HG02840 (cell line): ENCODE measurements around the gene SMU1.

ENCODE experiments used
- ATAC-seq: cut with Tn5 transposase; IDR thresholded peaks from one replicate; pipeline ENCODE4 v1.9.1; 2021; ENCODE audit warnings: mild to moderate bottlenecking, moderate library complexity, moderate number of reproducible peaks; ENCODE audit not compliant: unreplicated experiment, low FRiP score

Gene SMU1

DNA sequence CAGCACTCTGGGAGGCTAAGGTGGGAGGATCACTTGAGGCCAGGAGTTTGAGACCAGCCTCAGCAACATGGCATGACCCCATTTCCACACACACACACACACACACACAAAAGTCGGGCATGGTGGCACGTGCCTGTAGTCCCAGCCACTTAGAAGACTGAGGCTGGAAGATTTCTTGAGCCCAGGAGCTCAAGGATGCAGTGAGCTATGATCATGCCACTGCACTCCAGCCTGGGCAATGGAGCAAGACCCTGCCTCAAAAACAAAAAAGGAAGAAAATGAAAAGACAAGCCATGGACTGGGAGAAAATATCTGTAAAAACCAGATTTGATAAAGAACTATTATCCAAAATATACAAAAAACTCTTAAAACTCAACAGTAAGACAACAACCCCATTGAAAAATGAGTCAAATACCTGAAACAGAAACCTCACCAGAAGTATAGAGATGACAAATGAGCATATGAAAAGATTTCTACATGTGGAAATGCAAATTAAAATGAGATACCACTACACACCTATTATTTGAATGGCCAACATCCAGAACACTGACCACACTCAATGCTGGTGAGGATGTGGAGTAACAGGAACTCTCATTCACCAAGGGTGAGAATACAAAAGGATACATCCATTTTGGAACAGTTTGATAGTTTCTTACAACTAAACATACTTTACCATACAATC is 26.7 kb downstream of the SMU1 start:
- no peak for ATAC-seq

DNA sequence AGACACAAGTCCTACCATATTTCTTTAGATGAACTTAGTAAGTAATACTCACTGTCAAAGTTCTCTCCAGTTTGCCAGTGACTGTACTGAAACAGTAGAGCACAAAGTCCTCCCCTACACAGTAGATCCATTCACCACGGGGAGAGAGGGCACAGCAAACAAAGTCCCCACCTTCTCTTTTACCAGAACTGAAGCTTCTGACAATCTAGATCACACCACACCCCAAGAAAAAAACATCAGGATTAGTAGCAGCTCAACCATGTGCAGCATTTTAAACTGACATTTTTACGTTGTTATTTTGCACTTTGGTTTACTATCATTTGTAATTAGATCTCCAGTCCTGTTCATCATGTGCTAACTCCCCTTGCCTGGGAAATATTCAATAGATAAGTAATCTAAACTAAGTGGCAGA is 28.4 kb downstream of the SMU1 start:
- ATAC-seq = no peak

DNA sequence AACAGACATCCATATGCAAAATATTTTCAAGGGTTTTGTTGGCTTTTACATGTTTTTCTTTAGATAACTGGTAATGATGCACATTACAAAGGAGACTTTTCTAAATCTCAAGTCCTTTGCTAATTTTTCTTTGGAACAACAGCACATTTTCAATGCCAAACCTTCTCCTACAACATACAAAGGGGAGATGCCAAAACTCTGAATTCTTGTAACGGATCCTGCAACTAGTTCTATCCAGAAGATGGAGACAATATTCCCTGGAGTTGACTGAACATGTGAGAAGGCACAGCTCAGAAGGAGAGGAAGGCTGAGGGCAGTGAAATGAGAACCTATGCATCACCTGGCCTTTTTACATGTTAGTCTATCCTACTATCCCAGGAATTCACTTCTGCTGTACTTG is 30.4 kb downstream of the SMU1 start:
- no peak for ATAC-seq

DNA sequence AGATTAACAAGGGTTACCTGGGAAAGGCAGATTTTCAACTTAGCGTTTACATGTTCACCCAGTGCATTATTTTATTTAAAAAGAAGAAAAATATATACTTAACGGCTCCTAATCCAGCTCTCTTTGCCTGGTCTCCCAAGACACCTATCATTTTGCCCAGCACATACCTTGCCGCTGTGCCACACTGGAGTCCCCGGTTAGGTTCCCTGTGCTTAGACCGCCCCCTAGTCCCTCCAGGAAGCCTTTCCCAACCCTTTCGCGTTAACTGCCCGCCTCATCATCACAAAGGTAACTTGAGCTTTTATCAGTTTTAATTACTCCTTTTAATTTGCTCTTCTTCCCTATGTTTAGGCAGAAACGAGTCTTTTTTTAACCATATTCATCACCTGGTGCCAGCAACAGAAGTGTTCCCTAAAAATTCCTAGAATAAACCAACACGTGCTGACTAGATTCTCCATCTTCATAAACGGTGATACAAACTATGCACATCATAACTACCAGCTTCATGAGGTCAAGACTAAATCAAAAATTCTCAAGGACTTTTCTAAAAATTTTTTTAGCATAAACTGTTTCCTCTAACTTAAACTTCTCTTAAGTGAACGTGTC is 31.7 kb downstream of the SMU1 start:
- ATAC-seq = no peak

DNA sequence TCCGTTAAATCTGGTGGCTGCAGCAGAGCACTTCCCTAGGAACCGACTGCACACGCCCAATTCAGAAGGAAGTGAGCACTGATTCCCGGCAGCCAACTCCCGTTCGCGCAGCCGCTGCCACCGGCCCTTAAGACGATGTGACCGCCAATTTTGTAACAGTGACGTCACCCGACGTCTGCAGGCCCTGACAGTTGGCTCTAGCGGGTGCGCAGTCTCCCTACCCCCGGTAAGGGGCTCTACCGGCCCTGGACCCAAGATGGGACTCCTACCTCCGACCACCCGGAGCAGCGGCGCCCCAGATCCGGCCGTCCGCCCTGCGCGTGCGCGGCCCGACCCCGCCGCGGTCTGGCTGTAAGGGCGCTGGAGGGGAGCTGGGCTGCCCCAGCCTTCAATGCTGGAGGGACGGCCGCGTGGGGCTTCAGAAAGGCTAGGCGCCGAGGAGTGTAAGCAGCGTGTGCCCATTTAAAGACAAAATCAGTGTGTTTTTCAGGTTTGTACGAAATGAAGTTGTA is 32.3 kb downstream of the SMU1 start:
- ATAC-seq = peak; percentile 69

DNA sequence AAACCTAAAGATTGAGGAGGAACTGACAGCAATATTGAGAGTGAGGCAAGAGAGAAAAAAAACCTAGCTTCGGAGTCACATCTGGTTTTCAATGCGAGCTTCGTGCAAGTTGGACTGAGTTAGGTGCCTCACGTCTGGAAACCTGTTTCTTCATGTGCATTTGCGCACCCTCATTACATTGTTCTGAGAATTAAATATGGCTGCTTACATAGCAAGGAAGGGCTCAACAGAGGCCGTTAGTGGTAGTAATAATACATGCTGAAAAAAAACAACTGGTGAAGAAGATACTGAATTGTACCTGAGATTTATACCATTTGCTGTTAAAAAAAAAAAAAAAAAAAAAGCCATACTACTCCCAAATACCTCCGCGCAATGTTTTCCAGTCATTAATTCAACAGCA is 32.8 kb downstream of the SMU1 start:
- ATAC-seq = no peak

DNA sequence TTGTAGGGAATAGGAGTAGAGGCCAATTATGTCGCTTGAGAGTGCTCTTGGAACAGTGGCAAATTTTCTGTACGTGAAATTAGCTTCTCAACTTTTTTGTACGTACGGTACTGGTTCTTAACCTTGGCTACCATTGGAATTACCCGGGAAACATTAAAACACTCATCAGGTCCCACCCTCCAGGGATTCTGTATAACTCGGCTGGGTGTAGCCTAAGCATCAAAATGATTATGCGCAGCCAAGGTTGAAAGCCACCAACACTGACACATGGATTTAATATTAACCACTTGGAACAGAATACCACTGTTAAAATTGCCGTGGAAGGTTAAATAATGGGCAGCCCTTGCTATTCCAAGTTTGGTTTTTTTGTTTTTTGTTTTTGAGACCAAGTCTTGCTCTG is 34.0 kb downstream of the SMU1 start:
- ATAC-seq = no peak

DNA sequence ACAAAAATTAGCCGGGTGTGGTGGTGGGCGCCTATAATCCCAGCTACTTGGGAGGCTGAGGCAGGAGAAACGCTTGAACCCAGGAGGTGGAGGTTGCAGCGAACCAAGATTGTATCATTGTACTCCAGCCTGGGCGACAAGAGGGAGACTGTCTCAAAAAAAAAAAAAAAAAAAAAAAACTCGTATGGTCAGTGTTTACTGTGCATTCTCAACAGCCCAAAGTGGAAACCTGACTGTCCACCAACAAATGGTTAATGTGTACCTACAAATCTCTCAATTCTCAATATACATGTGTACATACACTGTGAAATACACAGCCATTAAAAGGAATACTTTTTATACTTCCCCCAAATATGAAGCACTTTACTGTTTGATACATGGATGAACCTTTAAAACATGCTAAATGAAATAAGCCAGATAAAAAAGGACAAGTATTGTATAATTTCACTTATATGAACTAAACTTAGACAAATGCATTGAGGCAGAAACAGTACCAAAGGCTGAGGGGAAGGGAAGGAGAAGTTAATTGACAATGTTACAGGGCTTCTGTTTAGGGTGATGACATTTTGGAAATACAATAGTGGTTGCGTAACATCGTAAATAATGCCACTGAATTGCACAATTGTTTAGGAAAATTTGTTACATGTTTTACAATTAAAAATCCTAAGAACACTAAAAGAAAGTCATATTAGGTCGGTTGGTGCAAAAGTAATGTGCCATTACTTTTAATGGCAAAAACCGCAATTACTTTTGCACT is 34.9 kb downstream of the SMU1 start:
- no peak for ATAC-seq

DNA sequence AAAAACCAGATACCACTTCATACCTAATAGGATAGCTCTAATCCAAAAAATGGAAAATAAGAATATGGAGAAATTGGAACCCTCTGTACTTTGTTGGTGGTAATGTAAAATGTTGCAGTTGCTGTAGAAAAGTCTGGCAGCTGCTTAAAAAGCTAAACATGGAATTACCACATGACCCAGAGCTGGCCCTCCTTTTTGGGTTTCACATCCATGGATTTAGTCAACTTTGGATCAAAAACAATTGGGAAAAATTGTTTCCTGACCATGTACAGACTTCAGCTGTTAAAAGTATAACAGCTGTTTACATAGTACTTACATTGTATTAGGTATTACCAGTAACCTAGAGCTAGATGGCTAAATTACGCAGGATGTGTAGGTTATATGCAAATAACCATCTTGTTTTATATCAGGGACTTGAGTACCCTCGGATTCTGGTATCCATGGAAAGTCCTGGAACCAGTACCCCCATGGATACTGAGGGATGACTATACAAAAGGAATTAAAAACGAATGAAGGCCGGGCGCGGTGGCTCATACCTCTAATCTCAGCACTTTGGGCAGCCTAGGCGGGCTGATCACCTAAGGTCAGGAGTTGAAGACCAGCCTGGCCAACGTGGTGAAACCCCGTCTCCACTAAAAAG is 35.6 kb downstream of the SMU1 start:
- no peak for ATAC-seq

DNA sequence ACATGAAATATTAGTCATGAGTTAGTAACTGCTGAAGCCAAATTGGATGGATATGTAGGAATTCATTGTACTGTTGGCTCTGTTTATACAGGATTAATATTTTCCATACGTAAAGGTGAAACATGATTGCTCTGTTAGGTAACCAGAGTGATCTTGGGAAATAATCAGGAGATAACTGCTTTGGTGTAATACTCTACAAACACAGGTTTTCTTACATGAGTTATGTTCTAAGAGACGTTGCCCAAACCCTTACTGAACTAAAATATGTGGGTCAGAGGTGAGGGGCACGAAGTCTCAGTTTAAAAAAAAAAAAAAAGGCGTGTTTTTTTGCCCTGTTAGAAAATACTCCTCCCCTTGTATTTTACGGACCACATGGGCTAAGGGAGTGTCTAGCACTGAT is 43.6 kb downstream of the SMU1 start:
- ATAC-seq = no peak

DNA sequence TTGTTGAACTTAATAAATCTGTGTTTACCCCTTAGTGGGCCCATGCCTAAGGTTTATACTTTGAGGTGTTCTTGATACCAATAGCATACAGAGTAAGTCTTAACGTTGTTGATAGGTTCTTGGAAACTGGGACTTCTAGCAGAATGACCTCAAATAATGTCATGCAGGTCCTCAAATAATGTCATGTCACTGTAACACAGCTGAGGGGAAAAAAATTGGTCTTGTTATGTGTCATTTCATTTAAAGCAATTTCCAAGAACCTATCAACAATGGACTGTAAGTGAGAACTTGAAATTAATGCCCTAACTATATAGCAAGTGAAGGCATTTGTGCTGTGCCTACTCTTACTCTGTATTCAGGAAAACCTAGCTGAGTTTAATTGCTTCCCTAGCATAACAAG is 44.2 kb downstream of the SMU1 start:
- ATAC-seq = no peak

DNA sequence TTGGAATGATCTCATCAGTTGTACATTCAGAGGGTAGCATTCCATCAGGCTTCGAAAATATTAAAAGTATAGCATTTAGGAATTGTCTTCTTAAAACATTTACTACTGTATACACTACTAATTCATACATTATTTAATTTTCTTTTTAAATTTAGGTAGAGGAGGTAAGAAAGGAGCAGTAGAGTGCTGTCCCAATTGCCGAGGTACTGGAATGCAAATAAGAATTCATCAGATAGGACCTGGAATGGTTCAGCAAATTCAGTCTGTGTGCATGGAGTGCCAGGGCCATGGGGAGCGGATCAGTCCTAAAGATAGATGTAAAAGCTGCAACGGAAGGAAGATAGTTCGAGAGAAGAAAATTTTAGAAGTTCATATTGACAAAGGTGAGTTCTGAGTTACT is 46.2 kb downstream of the SMU1 start:
- no peak for ATAC-seq

DNA sequence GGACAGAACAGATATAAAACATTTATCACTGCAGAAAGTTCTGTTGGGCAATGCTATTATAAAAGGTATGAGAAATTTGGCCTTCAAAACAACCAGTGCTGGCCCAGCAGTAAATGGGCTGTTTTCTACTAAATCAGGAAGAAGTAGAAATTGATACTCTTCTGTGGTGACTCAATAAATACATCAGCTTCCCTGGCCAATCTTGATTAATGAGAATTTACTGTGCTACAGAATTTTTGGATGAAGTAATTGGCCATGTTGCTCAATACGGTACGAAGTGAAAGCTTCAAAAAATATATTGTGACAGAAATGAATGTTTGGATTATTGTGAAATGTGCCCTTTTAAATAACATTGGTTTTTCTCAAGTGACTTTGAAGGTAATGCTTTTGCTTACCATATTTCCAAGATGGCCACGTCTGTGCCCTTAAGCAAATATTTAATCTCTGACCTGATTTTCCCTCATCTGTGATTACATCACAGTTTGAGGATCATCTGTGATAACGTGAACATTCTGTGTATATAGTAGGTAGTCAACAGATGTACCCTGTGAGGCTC is 47.2 kb downstream of the SMU1 start:
- ATAC-seq = no peak

DNA sequence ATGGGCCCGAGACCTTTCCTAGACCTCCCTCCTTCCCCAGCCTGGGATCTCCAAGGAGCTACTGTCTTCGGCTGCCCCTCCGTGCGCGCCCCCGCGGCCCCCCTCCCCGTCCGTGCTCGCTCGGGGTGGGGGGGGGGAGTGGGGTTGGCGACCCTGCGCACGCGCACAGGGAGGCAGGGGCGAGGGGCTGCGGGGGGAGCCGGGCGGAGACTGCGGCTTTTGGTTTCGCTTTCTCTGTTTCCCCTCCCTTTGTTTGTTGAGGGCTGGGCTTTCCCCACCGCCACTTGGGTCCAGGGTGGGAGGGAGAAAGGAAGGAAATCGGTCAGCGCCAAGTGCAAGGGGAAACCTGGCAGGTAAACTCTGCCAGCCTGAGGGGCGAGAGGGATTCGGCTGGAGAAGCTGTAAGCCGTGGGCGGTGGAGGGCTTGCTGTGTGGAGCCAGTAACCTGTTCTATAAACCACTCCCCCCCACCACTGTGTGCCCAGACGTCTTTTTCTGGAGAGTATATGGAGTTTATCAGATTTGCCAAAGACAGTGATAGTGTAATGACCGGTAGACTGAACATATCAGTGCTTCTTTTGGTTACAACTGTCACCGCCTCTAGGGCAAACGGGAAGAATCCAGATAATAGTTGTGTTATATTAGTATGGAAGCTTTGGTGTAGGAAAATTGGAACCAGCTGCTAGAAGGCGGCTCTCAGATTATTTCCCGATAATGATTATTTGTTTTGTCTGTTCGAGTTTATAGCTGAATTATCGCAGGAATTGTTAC is 50.7 kb downstream of the SMU1 start:
- peak; percentile 53 for ATAC-seq

DNA sequence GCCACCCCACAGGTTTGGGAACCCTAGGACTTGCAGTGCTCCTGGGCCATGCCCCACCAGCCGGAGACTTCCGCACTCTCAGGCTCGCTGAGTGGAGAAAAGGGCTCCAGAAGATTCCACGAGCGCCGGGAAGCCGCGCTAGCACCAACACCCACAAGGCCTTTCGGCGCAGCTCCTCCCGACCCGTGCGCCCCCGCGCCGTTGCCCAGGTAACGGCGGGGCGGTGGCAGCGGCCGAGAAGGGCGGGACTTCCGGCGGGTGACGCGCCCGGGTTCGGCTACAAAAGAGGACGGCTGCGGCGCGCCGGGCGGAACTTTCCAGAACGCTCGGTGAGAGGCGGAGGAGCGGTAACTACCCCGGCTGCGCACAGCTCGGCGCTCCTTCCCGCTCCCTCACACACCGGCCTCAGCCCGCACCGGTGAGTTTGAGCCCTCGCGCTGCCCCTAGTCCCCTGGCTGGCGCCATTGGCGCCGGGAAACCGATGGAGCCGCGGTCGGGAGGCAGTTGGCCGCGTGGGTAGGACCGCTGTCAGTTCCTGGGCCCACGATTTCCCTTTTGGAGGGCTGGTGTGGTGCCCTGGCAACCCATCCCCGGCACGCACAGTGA is 51.4 kb downstream of the SMU1 start, which contains the start of gene DNAJA1:
TSS of gene DNAJA1 (plus strand) at position 308 of the 606 bp plus-strand sequence. CDS start 1,212 bp downstream, outside the sequence.
- peak; percentile 92 for ATAC-seq

DNA sequence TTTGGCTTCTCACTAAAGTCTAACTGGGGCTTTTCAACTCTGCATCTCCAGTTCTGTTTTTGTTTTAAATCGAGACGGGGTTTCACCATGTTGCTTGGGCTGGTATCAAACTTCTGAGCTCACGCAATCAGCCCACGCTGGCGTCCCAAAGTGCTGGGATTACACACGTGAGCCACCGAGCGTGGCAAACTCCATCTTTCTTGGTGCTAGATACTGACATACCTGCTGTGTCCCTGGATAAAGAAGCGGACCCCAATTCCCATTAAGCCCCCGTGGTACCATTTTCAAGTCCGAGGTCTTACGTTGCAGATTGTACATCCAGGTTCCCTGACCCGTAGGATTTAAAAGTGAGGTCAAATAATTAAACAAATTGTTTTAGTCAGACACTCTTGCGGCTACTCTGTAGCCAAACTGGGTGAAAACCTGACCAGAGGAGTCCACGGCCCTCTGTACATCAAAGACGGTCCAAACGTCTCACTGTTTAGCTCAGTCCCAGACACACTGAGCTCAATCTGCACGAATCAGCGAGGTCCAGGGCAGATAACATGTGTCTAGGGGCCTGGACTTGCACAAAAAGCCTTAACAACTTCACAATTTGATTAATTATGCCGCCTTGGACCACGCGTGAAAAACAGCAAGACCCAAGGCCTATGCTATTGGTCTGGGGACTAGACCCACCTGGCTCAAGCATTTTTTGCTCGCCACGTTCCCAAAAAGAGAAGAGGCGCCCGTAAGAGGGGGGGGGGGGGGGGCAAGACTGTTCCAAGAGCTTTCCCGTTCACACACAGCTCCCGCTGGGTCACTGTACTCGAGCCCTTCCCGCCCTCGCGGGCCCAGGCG is 52.1 kb downstream of the SMU1 start:
- no peak for ATAC-seq

DNA sequence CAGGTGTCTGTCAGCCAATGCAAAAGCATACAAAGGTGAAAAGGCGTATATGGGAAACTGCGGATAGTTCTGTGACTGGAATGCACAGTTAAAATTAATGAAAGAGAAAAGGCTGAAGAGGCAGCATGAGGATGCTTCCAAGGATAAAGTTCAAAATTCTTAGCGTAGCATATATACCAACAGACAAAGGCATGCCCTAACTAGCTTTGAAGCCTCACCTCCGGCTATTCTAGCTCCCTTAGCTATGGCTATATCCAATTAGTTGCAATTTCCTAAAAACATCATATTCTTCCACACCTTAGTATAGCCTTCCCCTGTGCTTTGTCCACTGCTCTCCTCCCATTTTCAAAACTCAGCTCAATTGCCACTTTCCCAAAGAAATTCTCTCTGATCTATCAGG is 52.8 kb downstream of the SMU1 start:
- no peak for ATAC-seq

DNA sequence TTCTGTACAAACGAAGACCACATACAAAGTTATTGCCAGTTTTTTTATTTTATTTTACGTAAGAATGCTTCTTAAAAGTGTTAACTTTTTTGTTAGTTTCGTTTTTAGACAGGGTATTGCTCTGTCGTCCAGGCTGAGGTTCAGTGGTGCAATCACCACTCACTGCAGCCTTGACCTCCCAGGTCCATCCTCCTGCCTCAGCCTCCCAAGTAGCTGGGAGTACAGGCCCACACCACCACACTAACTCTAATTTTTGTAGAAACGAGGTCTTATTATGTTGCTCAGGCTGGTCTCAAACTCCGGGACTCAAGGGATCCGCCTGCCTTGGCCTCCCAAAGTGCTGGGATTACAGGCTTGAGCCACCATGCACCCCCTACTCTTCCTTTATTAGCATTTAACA is 53.7 kb downstream of the SMU1 start:
- ATAC-seq = no peak

DNA sequence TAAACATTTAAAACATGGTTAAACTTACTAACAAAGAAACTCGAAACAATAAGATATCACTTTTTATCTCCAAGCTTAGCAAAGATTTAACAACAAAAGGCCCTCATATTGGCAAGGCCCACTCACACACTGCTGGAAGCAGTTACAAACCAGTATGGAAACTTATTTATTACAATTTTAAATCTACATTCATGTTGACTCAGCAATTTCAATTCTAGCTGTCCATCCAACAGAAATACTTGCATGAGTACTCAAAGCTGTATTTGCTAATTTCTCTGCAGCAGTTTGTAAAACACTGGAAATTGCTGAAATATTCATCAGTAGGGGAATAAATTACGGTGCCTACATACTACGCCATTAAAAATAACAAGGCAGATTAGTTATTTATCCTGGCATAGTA is 54.2 kb downstream of the SMU1 start:
- ATAC-seq = no peak
